Neural progenitor cell (in vitro differentiated cells): ENCODE data around the gene TRPC5OS. TPM values are rescaled to one million over a fixed set of nuclear protein-coding genes. Genes with fewer than 3 reads are reported as not detected.

ENCODE experiments used
- DNase-seq: peaks from one replicate; pipeline ENCODE4 v3.0.0-alpha.2; 2016; ENCODE audit warnings: low spot score
- H2AFZ ChIP-seq: fragments of 200-600 bp; sonication (generic); replicated peaks from 2 replicates; pipeline ENCODE4 v1.6.1; 2016; ENCODE audit warnings: antibody characterized with exemption
- H3F3A ChIP-seq: fragments of 200-600 bp; sonication (generic); 2 replicates; pipeline ENCODE4 v1.6.1; 2016; ENCODE audit warnings: antibody characterized with exemption, low read depth
- H3K27ac ChIP-seq: fragments of 200-600 bp; sonication (generic); 2 replicates; pipeline ENCODE4 v1.5.1; 2016; ENCODE audit warnings: mild to moderate bottlenecking
- H3K27me3 ChIP-seq: fragments of 200-600 bp; sonication (generic); 2 replicates; pipeline ENCODE4 v1.6.1; 2016; ENCODE audit warnings: mild to moderate bottlenecking, moderate library complexity
- H3K36me3 ChIP-seq: fragments of 200-600 bp; sonication (generic); 2 replicates; pipeline ENCODE4 v1.5.1; 2016
- H3K4me1 ChIP-seq: fragments of 200-600 bp; sonication (generic); 2 replicates; pipeline ENCODE4 v1.6.1; 2016; ENCODE audit warnings: mixed run types
- H3K4me2 ChIP-seq: fragments of 200-600 bp; sonication (generic); 2 replicates; pipeline ENCODE4 v1.6.1; 2016
- H3K4me3 ChIP-seq: fragments of 200-600 bp; sonication (generic); 2 replicates; pipeline ENCODE4 v1.5.1; 2016
- H3K79me2 ChIP-seq: fragments of 200-600 bp; sonication (generic); 2 replicates; pipeline ENCODE4 v1.6.1; 2016; ENCODE audit warnings: low read depth
- H3K9ac ChIP-seq: fragments of 200-600 bp; sonication (generic); 2 replicates; pipeline ENCODE4 v1.6.1; 2016
- H3K9me3 ChIP-seq: fragments of 200-600 bp; sonication (generic); 2 replicates; pipeline ENCODE4 v1.5.1; 2016; ENCODE audit warnings: low read depth
- H4K20me1 ChIP-seq: fragments of 200-600 bp; sonication (generic); 2 replicates; pipeline ENCODE4 v1.6.1; 2016; ENCODE audit warnings: low read depth
- H3K27ac Mint-ChIP-seq: 3 replicates; pipeline ENCODE4 v1.8.0; 2021; ENCODE audit warnings: mixed read lengths
- H3K27me3 Mint-ChIP-seq: 2 replicates; pipeline ENCODE4 v1.8.0; 2022; ENCODE audit warnings: low read depth, mild to moderate bottlenecking, inconsistent platforms, moderate library complexity, mixed read lengths; ENCODE audit not compliant: insufficient read depth
- H3K36me3 Mint-ChIP-seq: 3 replicates; pipeline ENCODE4 v1.8.0; 2021; ENCODE audit warnings: mixed read lengths
- H3K4me1 Mint-ChIP-seq: 3 replicates; pipeline ENCODE4 v1.8.0; 2021; ENCODE audit warnings: mixed read lengths
- H3K4me3 Mint-ChIP-seq: 3 replicates; pipeline ENCODE4 v1.8.0; 2021; ENCODE audit warnings: mild to moderate bottlenecking, moderate library complexity, mixed read lengths
- H3K9me3 Mint-ChIP-seq: 3 replicates; pipeline ENCODE4 v1.8.0; 2020; ENCODE audit warnings: mixed read lengths
- CTCF ChIP-seq: fragments of 200-600 bp; sonication (generic); IDR thresholded peaks from 2 replicates; pipeline ENCODE4 v1.5.1; 2017; ENCODE audit warnings: antibody characterized with exemption, mild to moderate bottlenecking
- EZH2 ChIP-seq: fragments of 200-600 bp; sonication (generic); IDR thresholded peaks from 2 replicates; pipeline ENCODE4 v1.6.1; 2017; ENCODE audit warnings: antibody characterized with exemption, mild to moderate bottlenecking, moderate library complexity
- EZH2phosphoT487 ChIP-seq: fragments of 200-600 bp; sonication (generic); IDR thresholded peaks from 2 replicates; pipeline ENCODE4 v1.6.1; 2017; ENCODE audit warnings: antibody characterized with exemption
- total RNA-seq: library from RNA; depleted of rRNA; stranded (reverse); fragments of >200 nt; gene quantifications from 2 replicates; pipeline ENCODE4 v1.2.3, GENCODE V29; 2015; ENCODE audit warnings: low replicate concordance

Gene TRPC5OS
- total RNA-seq, 1 donor from 2014 or later: not detected

- Histone ChIP-seq H3K79me2 (no peaks in the 10 kb centered on the region), H3K36me3 (no peaks in the 10 kb centered on the region), H3K4me3 (no peak overlapping the region), H3K27ac (no peak overlapping the region), H2AFZ (no peak overlapping the region), H4K20me1 (no peaks in the 10 kb centered on the region), H3K9me3 (no peaks in the 10 kb centered on the region), H3K9ac (no peak overlapping the region), H3K27me3 (no peaks in the 10 kb centered on the region), H3K4me1 (no peaks in the 10 kb centered on the region), H3F3A (no peaks in the 10 kb centered on the region), H3K4me2 (no peak overlapping the region)
- H3K27me3 Mint-ChIP-seq: no peaks in the 10 kb centered on the region
- H3K4me1 Mint-ChIP-seq: no peaks in the 10 kb centered on the region
- no peak for DNase-seq
- H3K36me3 Mint-ChIP-seq: no peaks in the 10 kb centered on the region
- H3K4me3 Mint-ChIP-seq: no peak overlapping the region
- no peak for TF ChIP-seq CTCF
- no peak for TF ChIP-seq EZH2
- H3K9me3 Mint-ChIP-seq: no peaks in the 10 kb centered on the region
- no peak overlapping the region for H3K27ac Mint-ChIP-seq
Observed at GRCh38 chrX:111848541-111848940, 27.4 kb upstream of the TRPC5OS start.

DNA sequence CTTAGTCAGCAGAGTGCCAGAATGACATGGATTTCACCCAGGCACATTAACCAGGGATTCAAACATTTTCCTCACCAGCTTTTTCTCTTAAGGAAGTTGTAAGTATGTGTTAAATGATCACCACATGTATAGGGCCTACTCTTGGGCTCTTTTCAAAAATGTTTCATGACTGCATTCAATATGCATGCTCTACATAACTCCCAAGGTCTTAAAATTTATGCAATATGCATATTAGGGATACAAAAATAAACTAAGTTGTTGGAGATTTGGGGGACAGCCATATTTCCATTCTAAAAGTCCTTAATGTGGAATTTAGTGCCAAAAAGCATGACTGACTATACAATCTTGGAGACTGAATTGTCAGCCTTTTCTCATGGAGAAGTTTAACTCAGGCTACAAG is 25.0 kb upstream of the TRPC5OS start:
- Mint-ChIP-seq H3K4me1 (no peaks in the 10 kb centered on the region), H3K27me3 (no peaks in the 10 kb centered on the region), H3K36me3 (no peaks in the 10 kb centered on the region), H3K9me3 (no peaks in the 10 kb centered on the region), H3K27ac (no peak overlapping the region), H3K4me3 (no peak overlapping the region)
- no peaks in the 10 kb centered on the region for H3K9me3 ChIP-seq
- no peaks in the 10 kb centered on the region for H3K79me2 ChIP-seq
- H3K27ac ChIP-seq: no peak overlapping the region
- no peak overlapping the region for H3K9ac ChIP-seq
- H4K20me1 ChIP-seq: no peaks in the 10 kb centered on the region
- no peak for DNase-seq
- no peak overlapping the region for H3K4me3 ChIP-seq
- no peaks in the 10 kb centered on the region for H3K27me3 ChIP-seq
- H3K4me1 ChIP-seq: no peaks in the 10 kb centered on the region
- no peak overlapping the region for H3K4me2 ChIP-seq
- H2AFZ ChIP-seq: no peak overlapping the region
- H3F3A ChIP-seq: no peaks in the 10 kb centered on the region
- no peaks in the 10 kb centered on the region for H3K36me3 ChIP-seq
- TF ChIP-seq EZH2phosphoT487: no peak
- no peak for TF ChIP-seq EZH2
- TF ChIP-seq CTCF: no peak

GRCh38 chrX:111854556-111855490 is 21.2 kb upstream of the TRPC5OS start:
- Histone ChIP-seq H3K4me2 (no peak overlapping the region), H3K36me3 (no peaks in the 10 kb centered on the region), H3K4me3 (no peak overlapping the region), H3F3A (no peaks in the 10 kb centered on the region), H3K4me1 (peaks cover 11% of the 10 kb centered on the region), H3K9me3 (no peaks in the 10 kb centered on the region), H3K27me3 (no peaks in the 10 kb centered on the region), H2AFZ (no peak overlapping the region), H3K9ac (no peak overlapping the region), H3K79me2 (no peaks in the 10 kb centered on the region), H3K27ac (no peak overlapping the region), H4K20me1 (no peaks in the 10 kb centered on the region)
- H3K4me1 Mint-ChIP-seq: no peaks in the 10 kb centered on the region
- no peaks in the 10 kb centered on the region for H3K36me3 Mint-ChIP-seq
- H3K4me3 Mint-ChIP-seq: no peak overlapping the region
- H3K9me3 Mint-ChIP-seq: no peaks in the 10 kb centered on the region
- no peak for DNase-seq
- TF ChIP-seq EZH2phosphoT487: no peak
- TF ChIP-seq CTCF: no peak
- no peak for TF ChIP-seq EZH2
- no peak overlapping the region for H3K27ac Mint-ChIP-seq
- H3K27me3 Mint-ChIP-seq: no peaks in the 10 kb centered on the region
